Heart left ventricle (tissue), 13 donors: Measurements from ENCODE around the gene HMGCL.

Experiments used
- POLR2A ChIP-seq, 2 donors: fragments of 450-650 bp; IDR thresholded peaks; one replicate each; pipeline ENCODE4 v1.6.1; 2017; ENCODE audit warnings: antibody characterized with exemption in 2 of 2, mild to moderate bottlenecking in 2 of 2, moderate library complexity in 2 of 2
- TF ChIP-seq, protein P1 (sequence below), 12 donors: fragments of 200-600 bp; sonication (generic) in 4 of 12; IDR thresholded peaks; one replicate each; pipeline versions ENCODE4 v1.5.0 to v1.8.0; 2018 to 2022; ENCODE audit warnings: antibody characterized with exemption in 12 of 12, mild to moderate bottlenecking in 5 of 12
- donor health status: ischemic (EF 13 %, LVEDD 7.1; RV severe dilation, severe dysfunction).
- donor health status: DM: no; HTN: yes; CAD: no.
- donor health status: DM: no; HTN: no; CAD: no.
- donor health status: ischemic (EF 25% LVEDD 6.9; RV normal size, moderate dysfunction).
- donor health status: ischemic (EF 25% LVEDD 5.7; RV mildly dilated, moderate dysfunction).
- donor health status: ischemic (EF 35%, LVEDD 5.7; RV mildly dilated, moderate dysfunction).
- donor health status: nonischemic (EF 11% LVEDD 7.7; RV severe dilation, severe dysfunction).
- donor health status: DM: yes; HTN: yes; CAD: no.
- donor health status: PGD.
- donor health status: ischemic (EF 29% LVEDD 5.4; RV normal size, mild dysfunction).
- donor health status: nonischemic (EF 23%, LVEDD 6.1; RV moderate dilation, normal function).

GRCh38 chr1:23816906-23817305 lies 8.3 kb downstream of the HMGCL start:
- TF ChIP-seq, protein P1, sequence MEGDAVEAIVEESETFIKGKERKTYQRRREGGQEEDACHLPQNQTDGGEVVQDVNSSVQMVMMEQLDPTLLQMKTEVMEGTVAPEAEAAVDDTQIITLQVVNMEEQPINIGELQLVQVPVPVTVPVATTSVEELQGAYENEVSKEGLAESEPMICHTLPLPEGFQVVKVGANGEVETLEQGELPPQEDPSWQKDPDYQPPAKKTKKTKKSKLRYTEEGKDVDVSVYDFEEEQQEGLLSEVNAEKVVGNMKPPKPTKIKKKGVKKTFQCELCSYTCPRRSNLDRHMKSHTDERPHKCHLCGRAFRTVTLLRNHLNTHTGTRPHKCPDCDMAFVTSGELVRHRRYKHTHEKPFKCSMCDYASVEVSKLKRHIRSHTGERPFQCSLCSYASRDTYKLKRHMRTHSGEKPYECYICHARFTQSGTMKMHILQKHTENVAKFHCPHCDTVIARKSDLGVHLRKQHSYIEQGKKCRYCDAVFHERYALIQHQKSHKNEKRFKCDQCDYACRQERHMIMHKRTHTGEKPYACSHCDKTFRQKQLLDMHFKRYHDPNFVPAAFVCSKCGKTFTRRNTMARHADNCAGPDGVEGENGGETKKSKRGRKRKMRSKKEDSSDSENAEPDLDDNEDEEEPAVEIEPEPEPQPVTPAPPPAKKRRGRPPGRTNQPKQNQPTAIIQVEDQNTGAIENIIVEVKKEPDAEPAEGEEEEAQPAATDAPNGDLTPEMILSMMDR (IDR thresholded peaks at IDR 0.05): no peak
- no peak for TF ChIP-seq POLR2A (IDR thresholded peaks at IDR 0.05)
